Breast epithelium (tissue), 4 donors: ENCODE data around the gene AOPEP. TPM values are rescaled to one million over a fixed set of nuclear protein-coding genes. Genes with fewer than 3 reads are reported as not detected.
"Not testable (repeated sequence)": the region's sequence is repeated elsewhere in the genome, so short reads cannot be mapped to it uniquely, and the experiment has no call there.

Source experiments
- DNase-seq, 2 donors: peaks; one replicate each; pipeline ENCODE4 v3.0.0-alpha.2; 2019; ENCODE audit warnings: low spot score in 2 of 2
- H3K27ac ChIP-seq, 2 donors: fragments of 200-600 bp; sonication (generic) in 1 of 2; one replicate each; pipeline ENCODE4 v1.5.1; 2016 to 2019; ENCODE audit warnings: mild to moderate bottlenecking in 1 of 2
- H3K27me3 ChIP-seq, 2 donors: fragments of 200-600 bp; sonication (generic) in 1 of 2; one replicate each; pipeline versions ENCODE4 v1.5.1 to v1.6.0; 2017 to 2019; ENCODE audit warnings: control low read depth in 1 of 2, mild to moderate bottlenecking in 1 of 2
- H3K36me3 ChIP-seq: fragments of 200-600 bp; one replicate; pipeline ENCODE4 v1.5.1; 2019
- H3K4me1 ChIP-seq, 2 donors: fragments of 200-600 bp; sonication (generic); one replicate each; pipeline ENCODE4 v1.5.1; 2016 to 2019; ENCODE audit warnings: control low read depth in 1 of 2
- H3K4me3 ChIP-seq, 3 donors: fragments of 200-600 bp; sonication (generic); 1 replicate in 2 of 3; 2 replicates in 1 of 3; pipeline ENCODE4 v1.5.1; 2016 to 2019; ENCODE audit warnings: mild to moderate bottlenecking in 3 of 3, moderate library complexity in 2 of 3
- H3K9me3 ChIP-seq, 2 donors: fragments of 200-600 bp; sonication (generic) in 1 of 2; one replicate each; pipeline ENCODE4 v1.5.1; 2016 to 2019; ENCODE audit warnings: control low read depth in 1 of 2
- CTCF ChIP-seq, 3 donors: fragments of 450-650 bp; IDR thresholded peaks; one replicate each; pipeline ENCODE4 v1.5.1; 2016 to 2017; ENCODE audit warnings: antibody characterized with exemption in 3 of 3, mild to moderate bottlenecking in 3 of 3, moderate library complexity in 3 of 3
- POLR2A ChIP-seq: fragments of 450-650 bp; IDR thresholded peaks from one replicate; pipeline ENCODE4 v1.6.1; 2016; ENCODE audit warnings: antibody characterized with exemption, mild to moderate bottlenecking, moderate library complexity
- POLR2AphosphoS5 ChIP-seq, 3 donors: sonication (generic); formaldehyde crosslinking; IDR thresholded peaks; one replicate each; pipeline ENCODE4 v1.6.1; 2017; ENCODE audit warnings: antibody characterized with exemption in 3 of 3
- intact Hi-C: fragments of 100-400 bp; cut with DNase I; formaldehyde crosslinking; loops from one replicate; pipeline ENCODE4 v1.15.1; 2023; ENCODE audit warnings: low total_unique reads
- total RNA-seq, 3 donors: library from RNA; depleted of rRNA; stranded (reverse); fragments of >200 nt; gene quantifications; one replicate each; pipeline ENCODE4 v1.1.0, GENCODE V29; 2016

AOPEP gene
- total RNA-seq, 3 donors from 2014 or later = 15.5 to 94.1 (median 87.5) TPM

- no peaks in the 10 kb centered on the region for H3K27me3 ChIP-seq
- no peaks in the 10 kb centered on the region for H3K4me1 ChIP-seq
- no peak overlapping the region for H3K4me3 ChIP-seq
- TF ChIP-seq CTCF (IDR thresholded peaks at IDR 0.05) (no peak), POLR2AphosphoS5 (IDR thresholded peaks at IDR 0.05) (no peak), POLR2A (no peak)
- no peak overlapping the region for H3K27ac ChIP-seq
- no peaks in the 10 kb centered on the region for H3K36me3 ChIP-seq
- intact Hi-C loops = no loop called here
- H3K9me3 ChIP-seq = no peaks in the 10 kb centered on the region
- no peak for DNase-seq
Measured at GRCh38 chr9:94937214-94937903, 210.9 kb downstream of the AOPEP start.

- H3K27ac ChIP-seq = no peak overlapping the region
Measured at GRCh38 chr9:94938384-94938783, 211.9 kb downstream of the AOPEP start.

GRCh38 chr9:94940296-94940695, 213.8 kb downstream of the AOPEP start:
- H3K9me3 ChIP-seq, H3K27ac ChIP-seq, DNase-seq, H3K4me3 ChIP-seq, intact Hi-C loops, H3K27me3 ChIP-seq, H3K4me1 ChIP-seq, H3K36me3 ChIP-seq: not testable (repeated sequence)

More at GRCh38 chr9:94938384-94938783, 211.9 kb downstream of the AOPEP start:
- Histone ChIP-seq H3K4me3 (no peak overlapping the region), H3K4me1 (no peaks in the 10 kb centered on the region), H3K9me3 (no peaks in the 10 kb centered on the region), H3K36me3 (no peaks in the 10 kb centered on the region), H3K27me3 (no peaks in the 10 kb centered on the region)
- no peak for DNase-seq
- intact Hi-C loops = no loop called here
- TF ChIP-seq POLR2A (no peak), POLR2AphosphoS5 (IDR thresholded peaks at IDR 0.05) (no peak), CTCF (IDR thresholded peaks at IDR 0.05) (no peak)

- H3K4me1 ChIP-seq = no peaks in the 10 kb centered on the region
- H3K9me3 ChIP-seq = no peaks in the 10 kb centered on the region
- H3K4me3 ChIP-seq = no peak overlapping the region
- DNase-seq = no peak
- H3K27ac ChIP-seq = no peak overlapping the region
- no peak for TF ChIP-seq CTCF (IDR thresholded peaks at IDR 0.05)
- no peak for TF ChIP-seq POLR2A
- TF ChIP-seq POLR2AphosphoS5 (IDR thresholded peaks at IDR 0.05) = no peak
- intact Hi-C loops = no loop called here
- no peaks in the 10 kb centered on the region for H3K36me3 ChIP-seq
- H3K27me3 ChIP-seq = no peaks in the 10 kb centered on the region
Measured at GRCh38 chr9:94941211-94941875, 214.8 kb downstream of the AOPEP start.

GRCh38 chr9:94944626-94945025, 218.1 kb downstream of the AOPEP start:
- no peak for DNase-seq
- Histone ChIP-seq H3K4me1 (no peaks in the 10 kb centered on the region), H3K9me3 (no peaks in the 10 kb centered on the region), H3K36me3 (no peaks in the 10 kb centered on the region), H3K27me3 (no peaks in the 10 kb centered on the region), H3K27ac (no peak overlapping the region), H3K4me3 (no peak overlapping the region)
- TF ChIP-seq CTCF (IDR thresholded peaks at IDR 0.05) = no peak
- no peak for TF ChIP-seq POLR2A
- no peak for TF ChIP-seq POLR2AphosphoS5 (IDR thresholded peaks at IDR 0.05)
- intact Hi-C loops = no loop called here
